ENCODE data around the gene NPC2. TPM values are rescaled to one million over a fixed set of nuclear protein-coding genes. Genes with fewer than 3 reads are reported as not detected.

Gene NPC2
- total and polyA plus RNA-seq, 2 donors (not counting 3 experiments of a cell fraction or from before 2014, with no cell fraction given), result 203 to 406 TPM

GRCh38 chr14:74514471-74514941, 21.4 kb upstream of the NPC2 start:
- CTCF ChIA-PET, result no interaction called here
- Histone ChIP-seq H2AFZ (ENCODE audit: low read depth, low read length) (no peak overlapping the region), H3K4me1 (ENCODE audit: control insufficient read depth, extremely low read depth, insufficient read depth, low read length) (no peaks in the 10 kb centered on the region), H3K27me3 (ENCODE audit: control insufficient read depth in 2 of 2, insufficient read depth in 2 of 2, low read length in 2 of 2) (no peaks in the 10 kb centered on the region), H3K36me3 (ENCODE audit: control insufficient read depth in 2 of 2, extremely low read depth in 1 of 2, insufficient read depth in 2 of 2, low read length in 2 of 2) (peaks cover 37 to 48% of the 10 kb centered on the region in 2 experiments), H3K4me2 (ENCODE audit: insufficient read depth, low read length) (no peak overlapping the region), H3K9ac (replicated peaks; ENCODE audit: extremely low read depth, insufficient read depth, low read length) (no peak overlapping the region), H3K9me3 (replicated peaks; ENCODE audit: control insufficient read depth, insufficient read depth, low read length) (no peaks in the 10 kb centered on the region), H3K9me1 (replicated peaks; ENCODE audit: control insufficient read depth, extremely low read depth, insufficient read depth, low read length) (no peaks in the 10 kb centered on the region), H3K4me3 (replicated peaks in 1 of 3; ENCODE audit: insufficient read depth in 1 of 3, low read depth in 1 of 3, low read length in 3 of 3) (no peak overlapping the region), H4K20me1 (replicated peaks; ENCODE audit: control insufficient read depth, extremely low read depth, insufficient read depth, low read length) (no peaks in the 10 kb centered on the region), H3K79me2 (ENCODE audit: control insufficient read depth, insufficient read depth, low read length) (no peaks in the 10 kb centered on the region), H3K27ac (ENCODE audit: insufficient read depth, low read depth, low read length) (no peak overlapping the region)
- BruUV-seq (replicated peaks), result no TSS peak
- dilution Hi-C loops (cut with MboI; ENCODE audit: extremely low pct_ligation_motif_present, low sequenced_read_pairs), result no loop called here
- TF ChIP-seq MAX (IDR thresholded peaks at IDR 0.05; ENCODE audit: insufficient read depth, insufficient read length) (no peak), JUN (IDR thresholded peaks at IDR 0.05; ENCODE audit: borderline replicate concordance, insufficient read depth, insufficient read length, low read depth) (no peak), GATA2 (IDR thresholded peaks at IDR 0.05; ENCODE audit: insufficient read depth, insufficient read length, low read depth, low read length) (no peak), FOS (IDR thresholded peaks at IDR 0.05; ENCODE audit: borderline replicate concordance, insufficient read depth, low read length) (no peak)
- intact Hi-C loops (cut with micrococcal nuclease), result no loop called here
- FAIRE-seq, result no peak
- DNase-seq (ENCODE audit: low read depth, low spot score), result no peak
- POLR2A ChIA-PET, result no interaction called here

- Histone ChIP-seq H4K20me1 (replicated peaks; ENCODE audit: control insufficient read depth, extremely low read depth, insufficient read depth, low read length) (no peaks in the 10 kb centered on the region), H3K4me3 (replicated peaks in 1 of 3; ENCODE audit: insufficient read depth in 1 of 3, low read depth in 1 of 3, low read length in 3 of 3) (no peak overlapping the region), H3K27me3 (ENCODE audit: control insufficient read depth in 2 of 2, insufficient read depth in 2 of 2, low read length in 2 of 2) (no peaks in the 10 kb centered on the region), H3K9me1 (replicated peaks; ENCODE audit: control insufficient read depth, extremely low read depth, insufficient read depth, low read length) (no peaks in the 10 kb centered on the region), H3K9ac (replicated peaks; ENCODE audit: extremely low read depth, insufficient read depth, low read length) (no peak overlapping the region), H2AFZ (ENCODE audit: low read depth, low read length) (no peak overlapping the region), H3K4me2 (ENCODE audit: insufficient read depth, low read length) (no peak overlapping the region), H3K79me2 (ENCODE audit: control insufficient read depth, insufficient read depth, low read length) (no peaks in the 10 kb centered on the region), H3K9me3 (replicated peaks; ENCODE audit: control insufficient read depth, insufficient read depth, low read length) (no peaks in the 10 kb centered on the region), H3K36me3 (ENCODE audit: control insufficient read depth in 2 of 2, extremely low read depth in 1 of 2, insufficient read depth in 2 of 2, low read length in 2 of 2) (peaks cover 34 to 61% of the 10 kb centered on the region in 2 experiments), H3K4me1 (ENCODE audit: control insufficient read depth, extremely low read depth, insufficient read depth, low read length) (no peaks in the 10 kb centered on the region), H3K27ac (ENCODE audit: insufficient read depth, low read depth, low read length) (no peak overlapping the region)
- no TSS peak for BruUV-seq (replicated peaks)
- TF ChIP-seq POLR2A (IDR thresholded peaks at IDR 0.05; ENCODE audit: low read depth, low read length) (peak; percentile 21), GATA2 (IDR thresholded peaks at IDR 0.05; ENCODE audit: insufficient read depth, insufficient read length, low read depth, low read length) (no peak)
- POLR2A ChIA-PET, result interaction anchor here (1.2 kb wide), 1 partner anchor 10 kb away, joined by 3 read pairs; no protein-coding TSS in a partner anchor
- intact Hi-C loops (cut with micrococcal nuclease) (no loop called here), dilution Hi-C loops (cut with MboI; ENCODE audit: extremely low pct_ligation_motif_present, low sequenced_read_pairs) (no loop called here)
- DNase-seq (ENCODE audit: low read depth, low spot score) (no peak), FAIRE-seq (peak; percentile 24)
- CTCF ChIA-PET, result interaction anchor here (1.6 kb wide), 1 partner anchor 34 kb away, joined by 4 read pairs; no protein-coding TSS in a partner anchor
Measured at GRCh38 chr14:74511966-74512830, 19.1 kb upstream of the NPC2 start.
